K562 (cell line): Measurements from ENCODE around the gene PIP4K2A. TPM values are rescaled to one million over a fixed set of nuclear protein-coding genes. Genes with fewer than 3 reads are reported as not detected.

Source experiments
- ATAC-seq: fragments of 200-7000 bp; cut with Tn5 transposase; 3 replicates; pipeline ENCODE4 v1.9.1; 2020; ENCODE audit warnings: moderate library complexity
- BruUV-seq: library from RNA; stranded (reverse); fragments of 400-500 nt; replicated peaks from 2 replicates; lab custom pipeline; 2021; lab: Mats Ljungman, UMichigan
- CTCF ChIA-PET: fragments of 300-600 bp; formaldehyde crosslinking; extraction: SDS; loops from one replicate; lab custom pipeline; 2021; ENCODE audit warnings: low intra/inter-chr PET ratio; lab: Yijun Ruan, JAX
- POLR2A ChIA-PET: fragments of 300-600, 350-650 bp; sonication (Branson Sonifier 250); formaldehyde crosslinking; extraction: SDS; loops from one replicate; lab custom pipeline; 2021; ENCODE audit warnings: antibody characterized with exemption, inconsistent platforms; lab: Yijun Ruan, JAX
- DNase-seq, 4 experiments: peaks; one replicate each; pipeline versions ENCODE4 v3.0.0 to v3.0.0-alpha.2; 2011 to 2018; ENCODE audit warnings: low spot score in 3 of 4, mixed read lengths in 3 of 4; ENCODE audit errors: extremely low read depth in 1 of 4
- FAIRE-seq: peaks from 2 replicates; lab custom pipeline; 2011; peaks lifted over from hg19 to GRCh38; lab: Jason Lieb, UNC
- H2AFZ ChIP-seq: 2 replicates; pipeline ENCODE4 v1.6.0; 2011; ENCODE audit warnings: low read depth, low read length, control low read depth, inconsistent platforms
- H3K27ac ChIP-seq: fragments of 200-600 bp; 3 replicates; pipeline ENCODE4 v1.8.0; 2011; ENCODE audit warnings: low read depth, mild to moderate bottlenecking, control low read depth, inconsistent platforms, low read length, moderate library complexity, mixed read lengths; ENCODE audit errors: extremely low read depth
- H3K27me3 ChIP-seq, 2 experiments: fragments of 300-600 bp in 1 of 2; 2 replicates in 1 of 2; 3 replicates in 1 of 2; pipeline versions ENCODE4 v1.6.0 to v1.8.0; 2011; ENCODE audit warnings: inconsistent platforms in 2 of 2, low read length in 2 of 2, mild to moderate bottlenecking in 1 of 2, mixed read lengths in 1 of 2, moderate library complexity in 1 of 2; ENCODE audit not compliant: control insufficient read depth in 2 of 2, insufficient read depth in 2 of 2
- H3K36me3 ChIP-seq: fragments of 300-600 bp; 3 replicates; pipeline ENCODE4 v1.8.0; 2011; ENCODE audit warnings: mild to moderate bottlenecking, low read length, inconsistent platforms; ENCODE audit not compliant: control insufficient read depth, insufficient read depth
- H3K4me1 ChIP-seq, 2 experiments: fragments of 200-600 bp in 1 of 2; replicated peaks in 1 of 2; 2 replicates in 1 of 2; 3 replicates in 1 of 2; pipeline versions ENCODE4 v1.5.1 to v1.8.0; 2011; ENCODE audit warnings: inconsistent platforms in 2 of 2, low read length in 2 of 2, mild to moderate bottlenecking in 1 of 2, mixed read lengths in 1 of 2, moderate library complexity in 1 of 2; ENCODE audit not compliant: control insufficient read depth in 2 of 2, insufficient read depth in 2 of 2
- H3K4me2 ChIP-seq: 2 replicates; pipeline ENCODE4 v1.6.1; 2011; ENCODE audit warnings: low read length, control low read depth, inconsistent platforms, mixed read lengths; ENCODE audit not compliant: insufficient read depth
- H3K4me3 ChIP-seq: fragments of 200-600 bp; sonication (generic), shearing (Covaris generic); 2 replicates; pipeline ENCODE4 v1.5.1; 2016; ENCODE audit warnings: control low read depth, inconsistent platforms
- H3K79me2 ChIP-seq: fragments of 200-600 bp; 3 replicates; pipeline ENCODE4 v1.8.0; 2011; ENCODE audit warnings: low read length, inconsistent platforms; ENCODE audit not compliant: control insufficient read depth, insufficient read depth
- H3K9ac ChIP-seq, 2 experiments: 2 replicates each; pipeline versions ENCODE4 v1.6.0 to v1.6.1; 2011; ENCODE audit warnings: low read depth in 2 of 2, low read length in 2 of 2, control low read depth in 1 of 2, inconsistent platforms in 1 of 2, mild to moderate bottlenecking in 1 of 2, mixed read lengths in 1 of 2; ENCODE audit not compliant: insufficient read depth in 1 of 2
- H3K9me1 ChIP-seq: one replicate; pipeline ENCODE4 v1.6.0; 2011; ENCODE audit warnings: inconsistent platforms, mild to moderate bottlenecking, low read length, moderate library complexity; ENCODE audit not compliant: control insufficient read depth, insufficient read depth
- H3K9me3 ChIP-seq: replicated peaks from 2 replicates; pipeline ENCODE4 v1.5.1; 2011; ENCODE audit warnings: low read depth, low read length, inconsistent platforms; ENCODE audit not compliant: control insufficient read depth, insufficient read depth
- H4K20me1 ChIP-seq: replicated peaks from 2 replicates; pipeline ENCODE4 v1.6.1; 2011; ENCODE audit warnings: low read length, inconsistent platforms, mixed read lengths; ENCODE audit not compliant: control insufficient read depth, insufficient read depth
- CREB1 ChIP-seq, 2 experiments: sonication (generic) in 1 of 2; formaldehyde crosslinking in 1 of 2; IDR thresholded peaks; 2 replicates each; pipeline versions ENCODE4 v1.6.1 to v1.8.0; 2012 to 2022; ENCODE audit warnings: inconsistent platforms in 1 of 2, mild to moderate bottlenecking in 1 of 2, missing genetic modification reagents in 1 of 2, moderate library complexity in 1 of 2
- DDX20 ChIP-seq: fragments of 450-650 bp; IDR thresholded peaks from 2 replicates; pipeline ENCODE4 v1.6.1; 2016; ENCODE audit warnings: missing genetic modification characterization, low read depth, mild to moderate bottlenecking, missing compliant biosample characterization, moderate library complexity
- MCM5 ChIP-seq: fragments of 450-650 bp; IDR thresholded peaks from 2 replicates; pipeline ENCODE4 v1.6.1; 2016; ENCODE audit warnings: low read depth
- POLR2G ChIP-seq: fragments of 200-400 bp; formaldehyde crosslinking; IDR thresholded peaks from 2 replicates; pipeline ENCODE4 v1.6.1; 2017; ENCODE audit warnings: low read depth, mild to moderate bottlenecking, antibody characterized with exemption, low read length, moderate library complexity
- SOX6 ChIP-seq: fragments of 450-650 bp; IDR thresholded peaks from 2 replicates; pipeline ENCODE4 v1.6.1; 2014; ENCODE audit warnings: mild to moderate bottlenecking
- ZNF830 ChIP-seq: fragments of 250-450 bp; sonication (Bioruptor Pico); IDR thresholded peaks from 2 replicates; pipeline ENCODE4 v1.5.0; 2021; ENCODE audit warnings: mild to moderate bottlenecking
- WGBS: fragments of 100-300 bp; shearing (Covaris generic); methylation state at CpG from one replicate; pipeline ENCODE4 v1.1.6; 2016; ENCODE audit warnings: low coverage, mixed read lengths; ENCODE audit not compliant: insufficient coverage; ENCODE audit errors: missing lambda C conversion rate; 5-methylcytosine and 5-hydroxymethylcytosine counted together
- in situ Hi-C: fragments of 300-500 bp; cut with MboI; formaldehyde crosslinking; loops from 4 replicates; pipeline ENCODE4 v1.15.0; 2018; ENCODE audit warnings: inconsistent platforms, mixed read lengths
- intact Hi-C: fragments of 100-400 bp; cut with micrococcal nuclease; formaldehyde crosslinking; loops from 2 replicates; pipeline ENCODE4 v1.14.2; 2022
- polyA plus RNA-seq, 8 experiments: library from polyadenylated mRNA; depleted of rRNA in 4 of 8; stranded (reverse) in 5 of 8; unstranded in 3 of 8; fragments of >200 nt; fragmentation: Nextera tagmentation in 2 of 8; fragmentation: Illumina TruSeq in 1 of 8; extraction: Ambion mirVana in 2 of 8; extraction: Trizol in 1 of 8; gene quantifications; 2 replicates each; pipeline versions ENCODE4 v1.2.1 to v1.2.3, GENCODE V29; 2011 to 2014; ENCODE audit warnings: inconsistent platforms in 1 of 8, missing spikeins in 1 of 8
- total RNA-seq, 7 experiments: library from RNA; depleted of rRNA in 6 of 7; stranded (reverse); fragments of >200 nt in 6 of 7; fragmentation: Illumina TruSeq in 2 of 7; extraction: Trizol in 2 of 7; gene quantifications; 2 replicates each; pipeline versions ENCODE4 v1.2.1 to v1.2.3, GENCODE V29; 2011 to 2021; ENCODE audit warnings: low replicate concordance in 1 of 7
- TF ChIP-seq, protein P1 (sequence below): fragments of 450-650 bp; IDR thresholded peaks from 2 replicates; pipeline ENCODE4 v1.6.1; 2016; ENCODE audit warnings: low read depth, mild to moderate bottlenecking, moderate library complexity
- TF ChIP-seq, protein P2 (sequence below): sonication (generic); formaldehyde crosslinking; IDR thresholded peaks from 2 replicates; pipeline ENCODE4 v1.9.0; 2022; ENCODE audit warnings: mild to moderate bottlenecking, missing genetic modification reagents
- TF ChIP-seq, protein P3 (sequence below): fragments of 200-800 bp; sonication (Bioruptor generic); IDR thresholded peaks from 2 replicates; pipeline ENCODE4 v1.6.1; 2017; ENCODE audit warnings: missing genetic modification characterization, missing compliant biosample characterization

Gene PIP4K2A
- total and polyA plus RNA-seq, 9 of the 15 experiments (the other 6 are each of a cell fraction or from before 2014, with no cell fraction given), result 35.6 to 117 (median 71.9) TPM

DNA sequence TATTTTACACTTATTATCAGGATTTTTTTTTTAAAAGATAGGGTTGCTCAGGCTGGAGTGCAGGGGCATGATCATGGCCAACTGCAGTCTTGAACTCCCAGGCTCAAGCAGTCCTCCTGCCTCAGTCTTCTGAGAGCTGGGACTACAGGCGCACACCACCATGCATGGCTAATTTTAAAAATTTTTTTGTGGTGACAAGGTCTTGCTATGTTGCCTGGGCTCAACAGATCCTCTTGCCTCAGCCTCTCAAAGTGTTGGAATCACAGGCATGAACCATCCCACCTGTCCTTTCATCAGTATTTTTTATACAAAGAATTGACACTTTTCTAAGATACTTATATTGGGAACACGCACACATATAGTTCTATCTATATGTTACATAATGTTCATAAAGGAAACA, 99.3 kb downstream of the PIP4K2A start:
- H3K36me3 ChIP-seq, result peaks cover 23% of the 10 kb centered on the region; the same call in 2 of the 3 replicates
- H3K4me2 ChIP-seq, result peak overlapping the region; percentile 82; the same call in 1 of the 2 replicates
- H3K4me3 ChIP-seq, result no peak overlapping the region
- BruUV-seq, result TSS peak; percentile 21
- H3K79me2 ChIP-seq, result peaks cover 98% of the 10 kb centered on the region
- no peaks in the 10 kb centered on the region for H3K9me3 ChIP-seq
- WGBS, result 77% methylated on average over 2 of the region's 2 CpGs
- H3K27ac ChIP-seq, result peak overlapping the region; percentile 95; the same call in 2 of the 3 replicates
- intact Hi-C loops, result loop anchor here (5.0 kb wide), 2 partner anchors 67 to 372 kb away; no protein-coding TSS in a partner anchor
- no peak for FAIRE-seq
- TF ChIP-seq CREB1 (IDR thresholded peaks at IDR 0.05) (no peak), CREB1 (CRISPR knock-in tag; IDR thresholded peaks at IDR 0.05) (no peak), POLR2G (no peak)
- TF ChIP-seq, all 486 proteins: peak for 0
- Histone ChIP-seq H3K9ac (peak overlapping the region; percentile 65 to 85; a peak in 2 of 4 replicates), H2AFZ (peak overlapping the region; percentile 97; the same call in 1 of the 2 replicates), H3K9me1 (no peaks in the 10 kb centered on the region), H3K4me1 (peaks cover 14 to 35% of the 10 kb centered on the region in 2 experiments), H3K27me3 (no peaks in the 10 kb centered on the region), H4K20me1 (no peaks in the 10 kb centered on the region)
- ATAC-seq, result no peak
- CTCF ChIA-PET, result no interaction called here
- in situ Hi-C loops, result no loop called here
- DNase-seq, result no peak
- POLR2A ChIA-PET, result interaction anchor here (0.6 to 1.3 kb wide), 3 partner anchors 9 to 121 kb away, joined by 3 to 5 read pairs (median 3); no protein-coding TSS in a partner anchor

DNA sequence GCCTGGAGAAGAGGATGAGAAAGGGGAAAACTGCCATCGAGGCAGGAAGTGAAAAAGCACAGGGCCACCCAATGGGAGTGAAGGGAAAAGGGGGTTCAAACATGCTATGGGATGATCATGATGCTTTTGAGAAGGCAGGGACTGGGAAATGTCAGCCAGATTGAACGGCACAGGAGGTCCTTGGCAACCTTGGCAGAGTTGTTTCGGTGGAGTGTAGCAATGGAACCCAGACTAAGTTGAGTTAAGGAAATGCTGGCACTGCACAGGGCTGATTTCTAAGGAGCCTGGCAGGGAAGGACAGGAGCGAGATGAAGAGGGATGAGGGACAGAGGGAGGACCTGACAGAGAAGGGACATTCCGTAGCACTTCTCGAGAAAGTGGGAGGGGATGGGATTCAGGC, 101.4 kb downstream of the PIP4K2A start:
- ChIA-PET CTCF (no interaction called here), POLR2A (interaction anchor here (0.6 to 1.8 kb wide), 4 partner anchors 11 to 49 kb away, joined by 3 to 4 read pairs (median 4); no protein-coding TSS in a partner anchor)
- intact Hi-C loops (no loop called here), in situ Hi-C loops (no loop called here)
- FAIRE-seq (no peak), DNase-seq (no peak), ATAC-seq (no peak)
- Histone ChIP-seq H3K4me1 (peaks cover 14 to 28% of the 10 kb centered on the region in 2 experiments), H3K79me2 (peaks cover 87% of the 10 kb centered on the region), H2AFZ (no peak overlapping the region), H3K4me3 (no peak overlapping the region), H3K27ac (no peak overlapping the region), H3K36me3 (peaks cover 44% of the 10 kb centered on the region; the same call in 2 of the 3 replicates), H3K4me2 (no peak overlapping the region), H3K9me3 (no peaks in the 10 kb centered on the region), H4K20me1 (no peaks in the 10 kb centered on the region), H3K9me1 (no peaks in the 10 kb centered on the region), H3K27me3 (no peaks in the 10 kb centered on the region), H3K9ac (no peak overlapping the region)
- BruUV-seq, result no TSS peak
- 79% methylated on average over 6 of the region's 6 CpGs for WGBS
- TF ChIP-seq, protein P1, sequence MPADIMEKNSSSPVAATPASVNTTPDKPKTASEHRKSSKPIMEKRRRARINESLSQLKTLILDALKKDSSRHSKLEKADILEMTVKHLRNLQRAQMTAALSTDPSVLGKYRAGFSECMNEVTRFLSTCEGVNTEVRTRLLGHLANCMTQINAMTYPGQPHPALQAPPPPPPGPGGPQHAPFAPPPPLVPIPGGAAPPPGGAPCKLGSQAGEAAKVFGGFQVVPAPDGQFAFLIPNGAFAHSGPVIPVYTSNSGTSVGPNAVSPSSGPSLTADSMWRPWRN, result no peak
- TF ChIP-seq MCM5, result no peak
- no peak for TF ChIP-seq DDX20
- TF ChIP-seq SOX6, result no peak
- TF ChIP-seq, protein P2, sequence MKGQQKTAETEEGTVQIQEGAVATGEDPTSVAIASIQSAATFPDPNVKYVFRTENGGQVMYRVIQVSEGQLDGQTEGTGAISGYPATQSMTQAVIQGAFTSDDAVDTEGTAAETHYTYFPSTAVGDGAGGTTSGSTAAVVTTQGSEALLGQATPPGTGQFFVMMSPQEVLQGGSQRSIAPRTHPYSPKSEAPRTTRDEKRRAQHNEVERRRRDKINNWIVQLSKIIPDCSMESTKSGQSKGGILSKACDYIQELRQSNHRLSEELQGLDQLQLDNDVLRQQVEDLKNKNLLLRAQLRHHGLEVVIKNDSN (CRISPR knock-in tag), result no peak
- TF ChIP-seq ZNF830 (CRISPR knock-in tag), result no peak
- TF ChIP-seq, protein P3, sequence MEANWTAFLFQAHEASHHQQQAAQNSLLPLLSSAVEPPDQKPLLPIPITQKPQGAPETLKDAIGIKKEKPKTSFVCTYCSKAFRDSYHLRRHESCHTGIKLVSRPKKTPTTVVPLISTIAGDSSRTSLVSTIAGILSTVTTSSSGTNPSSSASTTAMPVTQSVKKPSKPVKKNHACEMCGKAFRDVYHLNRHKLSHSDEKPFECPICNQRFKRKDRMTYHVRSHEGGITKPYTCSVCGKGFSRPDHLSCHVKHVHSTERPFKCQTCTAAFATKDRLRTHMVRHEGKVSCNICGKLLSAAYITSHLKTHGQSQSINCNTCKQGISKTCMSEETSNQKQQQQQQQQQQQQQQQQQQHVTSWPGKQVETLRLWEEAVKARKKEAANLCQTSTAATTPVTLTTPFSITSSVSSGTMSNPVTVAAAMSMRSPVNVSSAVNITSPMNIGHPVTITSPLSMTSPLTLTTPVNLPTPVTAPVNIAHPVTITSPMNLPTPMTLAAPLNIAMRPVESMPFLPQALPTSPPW (CRISPR knock-in tag), result no peak
